GM12875 (cell line): Measurements from ENCODE around the gene FAM222A.

Experiments
- H3K4me3 ChIP-seq: one replicate; pipeline ENCODE4 v1.5.1; 2011; ENCODE audit warnings: low read depth, low read length, control low read depth
- CTCF ChIP-seq: IDR thresholded peaks from 2 replicates; pipeline ENCODE4 v1.5.1; 2011; ENCODE audit warnings: low read depth, mild to moderate bottlenecking, control low read depth, inconsistent platforms, low read length, moderate library complexity, borderline replicate concordance; ENCODE audit not compliant: insufficient read depth

FAM222A gene

GRCh38 chr12:109813810-109814416 lies 100.3 kb downstream of the FAM222A start:
- no peak for TF ChIP-seq CTCF
- H3K4me3 ChIP-seq: no peak overlapping the region

- H3K4me3 ChIP-seq: no peak overlapping the region
- no peak for TF ChIP-seq CTCF
Measured at GRCh38 chr12:109814600-109815150, 101.0 kb downstream of the FAM222A start.

GRCh38 chr12:109815225-109815624 lies 101.6 kb downstream of the FAM222A start:
- no peak overlapping the region for H3K4me3 ChIP-seq
- TF ChIP-seq CTCF: no peak

GRCh38 chr12:109815757-109816617 lies 102.4 kb downstream of the FAM222A start:
- H3K4me3 ChIP-seq: no peak overlapping the region
- TF ChIP-seq CTCF: no peak

GRCh38 chr12:109816870-109817269 lies 103.2 kb downstream of the FAM222A start:
- H3K4me3 ChIP-seq: no peak overlapping the region
- TF ChIP-seq CTCF: no peak

GRCh38 chr12:109817627-109818231 lies 104.1 kb downstream of the FAM222A start:
- no peak for TF ChIP-seq CTCF
- H3K4me3 ChIP-seq: no peak overlapping the region

GRCh38 chr12:109818253-109818652 lies 104.6 kb downstream of the FAM222A start:
- no peak for TF ChIP-seq CTCF
- no peak overlapping the region for H3K4me3 ChIP-seq
